DOHH2 (cell line): Measurements from ENCODE around the gene IWS1.

ENCODE experiments used
- H3F3A ChIP-seq: fragments of 200-600 bp; sonication (generic), shearing (Covaris generic); 2 replicates; pipeline ENCODE4 v1.6.0; 2016; ENCODE audit warnings: antibody characterized with exemption, mild to moderate bottlenecking; ENCODE audit not compliant: control insufficient read depth, insufficient read depth
- H3K27ac ChIP-seq: fragments of 200-600 bp; sonication (generic); 2 replicates; pipeline ENCODE4 v1.5.1; 2014; ENCODE audit warnings: low read depth, mild to moderate bottlenecking, low read length, moderate library complexity
- H3K27me3 ChIP-seq: fragments of 200-600 bp; sonication (generic); 2 replicates; pipeline ENCODE4 v1.6.1; 2014; ENCODE audit warnings: mild to moderate bottlenecking, low read length, mixed read lengths; ENCODE audit not compliant: control insufficient read depth
- H3K36me3 ChIP-seq: fragments of 200-600 bp; sonication (generic); 2 replicates; pipeline ENCODE4 v1.6.1; 2014; ENCODE audit warnings: mild to moderate bottlenecking, low read length, moderate library complexity, mixed read lengths; ENCODE audit not compliant: control insufficient read depth
- H3K4me1 ChIP-seq: fragments of 200-600 bp; sonication (generic); 2 replicates; pipeline ENCODE4 v1.6.1; 2014; ENCODE audit warnings: mild to moderate bottlenecking, low read length, mixed read lengths; ENCODE audit not compliant: control insufficient read depth
- H3K4me2 ChIP-seq: fragments of 200-600 bp; sonication (generic); 2 replicates; pipeline ENCODE4 v1.6.0; 2014; ENCODE audit warnings: mild to moderate bottlenecking, low read length, moderate library complexity
- H3K4me3 ChIP-seq: fragments of 200-600 bp; sonication (generic); 2 replicates; pipeline ENCODE4 v1.5.1; 2014; ENCODE audit warnings: mild to moderate bottlenecking, low read length, mixed read lengths
- H3K79me2 ChIP-seq: fragments of 200-600 bp; sonication (generic); 2 replicates; pipeline ENCODE4 v1.6.1; 2014; ENCODE audit warnings: mild to moderate bottlenecking, low read length, mixed read lengths; ENCODE audit not compliant: control insufficient read depth
- H3K9me2 ChIP-seq: fragments of 200-600 bp; sonication (generic); replicated peaks from 2 replicates; pipeline ENCODE4 v1.6.1; 2014; ENCODE audit warnings: mild to moderate bottlenecking, low read length, mixed read lengths; ENCODE audit not compliant: control insufficient read depth
- H3K9me3 ChIP-seq: fragments of 200-600 bp; sonication (generic); 2 replicates; pipeline ENCODE4 v1.6.1; 2014; ENCODE audit warnings: antibody characterized with exemption, low read length, mixed read lengths; ENCODE audit not compliant: control insufficient read depth, insufficient read depth
- H4K20me1 ChIP-seq: fragments of 200-600 bp; sonication (generic); 2 replicates; pipeline ENCODE4 v1.6.0; 2014; ENCODE audit warnings: low read depth, mild to moderate bottlenecking, antibody characterized with exemption, low read length, moderate library complexity; ENCODE audit not compliant: control insufficient read depth, insufficient read depth
- CTCF ChIP-seq: fragments of 200-600 bp; sonication (generic); IDR thresholded peaks from one replicate; pipeline ENCODE4 v1.5.1; 2014; ENCODE audit warnings: antibody characterized with exemption, mild to moderate bottlenecking, low read depth, low read length; ENCODE audit not compliant: poor library complexity, severe bottlenecking
- EZH2phosphoT487 ChIP-seq: fragments of 200-600 bp; sonication (generic); IDR thresholded peaks from 2 replicates; pipeline ENCODE4 v1.6.1; 2017; ENCODE audit warnings: borderline replicate concordance, mild to moderate bottlenecking, antibody characterized with exemption, low read length, moderate library complexity, mixed read lengths

IWS1 gene

GRCh38 chr2:127485694-127486071 is 40.6 kb downstream of the IWS1 start:
- H3K27ac ChIP-seq: no peak overlapping the region
- H3F3A ChIP-seq: no peaks in the 10 kb centered on the region; the same call in 1 of the 2 replicates
- no peaks in the 10 kb centered on the region for H3K27me3 ChIP-seq
- no peaks in the 10 kb centered on the region for H4K20me1 ChIP-seq
- H3K9me3 ChIP-seq: no peaks in the 10 kb centered on the region
- no peak overlapping the region for H3K4me3 ChIP-seq
- no peaks in the 10 kb centered on the region for H3K79me2 ChIP-seq
- H3K36me3 ChIP-seq: peaks cover 87% of the 10 kb centered on the region
- H3K4me2 ChIP-seq: no peak overlapping the region
- no peaks in the 10 kb centered on the region for H3K9me2 ChIP-seq
- no peak for TF ChIP-seq EZH2phosphoT487
- no peak for TF ChIP-seq CTCF
- H3K4me1 ChIP-seq: peaks cover 17% of the 10 kb centered on the region

GRCh38 chr2:127485051-127485693 is 41.1 kb downstream of the IWS1 start:
- Histone ChIP-seq H3K9me2 (no peaks in the 10 kb centered on the region), H3K4me1 (peaks cover 17% of the 10 kb centered on the region), H3K79me2 (no peaks in the 10 kb centered on the region), H3K4me3 (no peak overlapping the region), H3K36me3 (peaks cover 83% of the 10 kb centered on the region), H4K20me1 (no peaks in the 10 kb centered on the region), H3K27ac (no peak overlapping the region), H3K9me3 (no peaks in the 10 kb centered on the region), H3F3A (no peaks in the 10 kb centered on the region; the same call in 1 of the 2 replicates), H3K27me3 (no peaks in the 10 kb centered on the region), H3K4me2 (no peak overlapping the region)
- TF ChIP-seq EZH2phosphoT487: no peak
- no peak for TF ChIP-seq CTCF

- TF ChIP-seq EZH2phosphoT487 (no peak), CTCF (no peak)
- Histone ChIP-seq H3K9me2 (no peaks in the 10 kb centered on the region), H3K27me3 (no peaks in the 10 kb centered on the region), H3K4me2 (no peak overlapping the region), H3K36me3 (peaks cover 57% of the 10 kb centered on the region), H3K4me1 (peaks cover under 1% of the 10 kb centered on the region; the same call in 1 of the 2 replicates), H3K79me2 (no peaks in the 10 kb centered on the region), H3K4me3 (no peak overlapping the region), H3F3A (peaks cover 5% of the 10 kb centered on the region), H3K9me3 (no peaks in the 10 kb centered on the region), H3K27ac (no peak overlapping the region), H4K20me1 (no peaks in the 10 kb centered on the region)
These were observed 44.3 kb downstream of the IWS1 start for GRCh38 chr2:127482031-127482430.
